Measurements from ENCODE around the gene STK32A. TPM values are rescaled to one million over a fixed set of nuclear protein-coding genes. Genes with fewer than 3 reads are reported as not detected.

Gene STK32A
- total RNA-seq, 4 donors from 2014 or later = 5.1 to 27.4 (median 7.0) TPM

GRCh38 chr5:147332658-147333057 lies 97.8 kb downstream of the STK32A start:
- Histone ChIP-seq H3K27ac (no peak overlapping the region), H3K36me3 (no peaks in the 10 kb centered on the region), H3K9me3 (no peaks in the 10 kb centered on the region), H3K27me3 (no peaks in the 10 kb centered on the region), H3K4me1 (no peaks in the 10 kb centered on the region), H3K4me3 (no peak overlapping the region)
- no peak for DNase-seq (ENCODE audit: low spot score in 2 of 2)
- 83% methylated on average over 4 of the region's 4 CpGs for WGBS
- TF ChIP-seq, protein P1, sequence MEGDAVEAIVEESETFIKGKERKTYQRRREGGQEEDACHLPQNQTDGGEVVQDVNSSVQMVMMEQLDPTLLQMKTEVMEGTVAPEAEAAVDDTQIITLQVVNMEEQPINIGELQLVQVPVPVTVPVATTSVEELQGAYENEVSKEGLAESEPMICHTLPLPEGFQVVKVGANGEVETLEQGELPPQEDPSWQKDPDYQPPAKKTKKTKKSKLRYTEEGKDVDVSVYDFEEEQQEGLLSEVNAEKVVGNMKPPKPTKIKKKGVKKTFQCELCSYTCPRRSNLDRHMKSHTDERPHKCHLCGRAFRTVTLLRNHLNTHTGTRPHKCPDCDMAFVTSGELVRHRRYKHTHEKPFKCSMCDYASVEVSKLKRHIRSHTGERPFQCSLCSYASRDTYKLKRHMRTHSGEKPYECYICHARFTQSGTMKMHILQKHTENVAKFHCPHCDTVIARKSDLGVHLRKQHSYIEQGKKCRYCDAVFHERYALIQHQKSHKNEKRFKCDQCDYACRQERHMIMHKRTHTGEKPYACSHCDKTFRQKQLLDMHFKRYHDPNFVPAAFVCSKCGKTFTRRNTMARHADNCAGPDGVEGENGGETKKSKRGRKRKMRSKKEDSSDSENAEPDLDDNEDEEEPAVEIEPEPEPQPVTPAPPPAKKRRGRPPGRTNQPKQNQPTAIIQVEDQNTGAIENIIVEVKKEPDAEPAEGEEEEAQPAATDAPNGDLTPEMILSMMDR (IDR thresholded peaks at IDR 0.05) = no peak
- TF ChIP-seq EP300 (IDR thresholded peaks at IDR 0.05) (no peak), POLR2AphosphoS5 (IDR thresholded peaks at IDR 0.05) (no peak), POLR2A (IDR thresholded peaks at IDR 0.05) (no peak)

- no peaks in the 10 kb centered on the region for H3K27me3 ChIP-seq
- DNase-seq (ENCODE audit: low spot score in 2 of 2) = no peak
- H3K4me3 ChIP-seq = no peak overlapping the region
- no peak for TF ChIP-seq POLR2A (IDR thresholded peaks at IDR 0.05)
- TF ChIP-seq EP300 (IDR thresholded peaks at IDR 0.05) = no peak
- TF ChIP-seq, protein P1 (IDR thresholded peaks at IDR 0.05) = no peak
- TF ChIP-seq POLR2AphosphoS5 (IDR thresholded peaks at IDR 0.05) = no peak
- H3K27ac ChIP-seq = no peak overlapping the region
- no peaks in the 10 kb centered on the region for H3K4me1 ChIP-seq
- no peaks in the 10 kb centered on the region for H3K36me3 ChIP-seq
- no peaks in the 10 kb centered on the region for H3K9me3 ChIP-seq
- WGBS = 82% methylated on average over 4 of the region's 4 CpGs
Observed at GRCh38 chr5:147336876-147337275, 102.0 kb downstream of the STK32A start.

DNA sequence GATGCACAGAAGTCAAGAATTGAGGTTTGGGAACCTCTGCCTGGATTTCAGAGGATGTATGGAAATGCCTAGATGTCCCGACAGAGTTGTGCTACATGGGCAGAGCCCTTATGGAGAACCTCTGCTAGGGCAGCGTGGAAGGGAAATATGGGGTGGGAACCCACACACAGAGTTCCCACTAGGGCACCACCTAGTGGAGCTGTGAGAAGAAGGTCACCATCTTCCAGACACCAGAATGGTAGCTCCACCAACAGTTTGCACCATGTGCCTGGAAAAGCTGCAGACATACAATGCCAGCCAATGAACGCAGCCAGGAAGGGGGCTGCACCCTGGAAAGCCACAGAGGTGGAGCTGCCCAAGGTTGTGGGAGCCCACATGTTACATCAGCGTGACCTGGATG lies 104.5 kb downstream of the STK32A start:
- Histone ChIP-seq H3K27me3 (no peaks in the 10 kb centered on the region), H3K4me3 (no peak overlapping the region), H3K27ac (no peak overlapping the region), H3K9me3 (no peaks in the 10 kb centered on the region), H3K4me1 (no peaks in the 10 kb centered on the region), H3K36me3 (no peaks in the 10 kb centered on the region)
- no CpG with 5 or more reads among the region's 4 CpGs for WGBS
- TF ChIP-seq POLR2AphosphoS5 (IDR thresholded peaks at IDR 0.05) = no peak
- TF ChIP-seq, protein P1 (IDR thresholded peaks at IDR 0.05) = no peak
- no peak for TF ChIP-seq POLR2A (IDR thresholded peaks at IDR 0.05)
- TF ChIP-seq EP300 (IDR thresholded peaks at IDR 0.05) = no peak
- DNase-seq (ENCODE audit: low spot score in 2 of 2) = no peak

DNA sequence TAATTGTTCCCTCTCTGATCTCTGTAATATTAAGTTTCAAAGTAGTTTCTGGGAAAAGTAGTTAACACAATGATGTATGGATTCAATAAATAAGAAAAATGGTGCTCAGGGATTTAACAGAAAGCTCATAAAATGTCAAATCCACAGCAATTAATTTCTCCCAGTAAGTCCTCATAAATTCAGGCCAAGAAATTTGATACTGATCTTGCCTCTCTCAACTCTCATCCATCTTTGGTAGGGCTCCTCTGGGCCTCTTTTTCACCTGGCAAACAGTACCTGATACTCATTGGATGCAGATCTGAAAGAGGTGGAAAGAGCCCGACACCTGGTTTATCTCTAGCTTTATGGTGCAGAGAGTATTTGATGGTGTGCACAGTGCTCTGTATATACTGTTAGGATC lies 106.1 kb downstream of the STK32A start:
- H3K9me3 ChIP-seq = no peaks in the 10 kb centered on the region

DNA sequence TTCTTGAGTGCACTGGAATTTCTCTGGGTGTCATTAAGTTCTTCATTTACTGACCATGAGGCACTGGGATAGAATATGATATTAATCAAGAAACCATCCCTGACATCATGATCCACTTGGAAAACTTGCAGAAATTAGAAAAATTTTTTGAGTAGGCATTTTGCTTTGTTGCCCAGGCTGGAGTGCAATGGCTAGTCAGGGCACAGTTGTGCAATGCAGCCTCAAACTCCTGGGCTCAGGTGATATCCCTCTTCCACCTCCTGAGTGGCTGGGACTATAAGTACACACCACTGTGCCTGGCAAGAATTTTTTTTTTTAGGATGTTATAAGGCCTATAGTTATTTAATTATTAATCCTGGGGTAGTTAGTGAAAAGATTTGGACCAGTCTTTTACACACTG lies 106.5 kb downstream of the STK32A start:
- no peak overlapping the region for H3K4me3 ChIP-seq
- H3K9me3 ChIP-seq = no peaks in the 10 kb centered on the region
- TF ChIP-seq, protein P1 (IDR thresholded peaks at IDR 0.05) = no peak
- TF ChIP-seq POLR2A (IDR thresholded peaks at IDR 0.05) (no peak), POLR2AphosphoS5 (IDR thresholded peaks at IDR 0.05) (no peak), EP300 (IDR thresholded peaks at IDR 0.05) (no peak)
- no peak overlapping the region for H3K27ac ChIP-seq
- H3K4me1 ChIP-seq = no peaks in the 10 kb centered on the region
- H3K27me3 ChIP-seq = no peaks in the 10 kb centered on the region
- no peaks in the 10 kb centered on the region for H3K36me3 ChIP-seq
- DNase-seq (ENCODE audit: low spot score in 2 of 2) = no peak

More for the DNA sequence above, 106.1 kb downstream of the STK32A start:
- Histone ChIP-seq H3K27me3 (no peaks in the 10 kb centered on the region), H3K4me1 (no peaks in the 10 kb centered on the region), H3K27ac (no peak overlapping the region), H3K36me3 (no peaks in the 10 kb centered on the region), H3K4me3 (no peak overlapping the region)
- no peak for DNase-seq (ENCODE audit: low spot score in 2 of 2)
- 50% methylated on average over 1 of the region's 1 CpG for WGBS
- TF ChIP-seq POLR2A (IDR thresholded peaks at IDR 0.05) (no peak), EP300 (IDR thresholded peaks at IDR 0.05) (no peak), POLR2AphosphoS5 (IDR thresholded peaks at IDR 0.05) (no peak)
- TF ChIP-seq, protein P1 (IDR thresholded peaks at IDR 0.05) = no peak
